HG03565 (cell line): Measurements from ENCODE around the gene PGM5.

Source experiments
- ATAC-seq: cut with Tn5 transposase; IDR thresholded peaks from one replicate; pipeline ENCODE4 v1.9.1; 2021; ENCODE audit warnings: mild to moderate bottlenecking, moderate library complexity; ENCODE audit not compliant: unreplicated experiment

The PGM5 gene

DNA sequence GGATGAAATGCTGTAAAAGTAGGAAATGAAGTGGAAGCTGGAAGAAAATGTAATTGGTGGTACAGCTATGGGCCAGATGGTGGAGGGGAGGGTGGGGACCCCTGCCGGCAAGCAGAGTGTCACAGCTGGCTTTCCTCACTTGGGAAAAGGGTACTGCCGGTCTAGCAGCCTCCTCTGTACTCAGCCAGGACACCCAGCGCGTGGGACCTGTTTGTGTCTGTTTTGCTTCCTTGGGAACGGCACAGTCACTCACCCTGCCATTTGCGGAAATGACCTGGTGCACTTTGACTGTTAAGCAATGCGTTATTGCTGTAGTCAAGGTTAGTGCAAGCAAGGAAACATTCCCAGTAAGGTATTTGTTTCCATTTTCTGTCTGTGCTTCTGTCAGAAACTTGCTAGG, 174.2 kb downstream of the PGM5 start:
- ATAC-seq, result no peak

DNA sequence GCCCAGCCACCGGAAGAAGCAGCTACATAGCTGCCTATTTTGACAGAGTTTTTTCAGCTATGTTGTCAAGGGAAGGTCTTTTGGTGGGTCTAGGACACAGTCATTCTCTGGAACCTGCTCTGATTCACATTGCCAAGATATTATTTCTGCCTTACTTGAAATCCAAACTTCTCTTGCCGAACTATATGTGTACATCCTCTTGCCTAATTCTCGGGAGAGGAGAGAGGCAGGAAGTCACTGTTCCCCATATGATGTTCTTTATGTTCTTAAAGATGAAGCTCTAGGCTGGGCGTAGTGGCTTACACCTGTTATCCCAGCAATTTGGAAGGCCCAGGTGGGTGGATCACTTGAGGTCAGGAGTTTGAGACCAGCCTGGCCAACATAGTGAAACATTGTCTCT, 175.7 kb downstream of the PGM5 start:
- no peak for ATAC-seq

DNA sequence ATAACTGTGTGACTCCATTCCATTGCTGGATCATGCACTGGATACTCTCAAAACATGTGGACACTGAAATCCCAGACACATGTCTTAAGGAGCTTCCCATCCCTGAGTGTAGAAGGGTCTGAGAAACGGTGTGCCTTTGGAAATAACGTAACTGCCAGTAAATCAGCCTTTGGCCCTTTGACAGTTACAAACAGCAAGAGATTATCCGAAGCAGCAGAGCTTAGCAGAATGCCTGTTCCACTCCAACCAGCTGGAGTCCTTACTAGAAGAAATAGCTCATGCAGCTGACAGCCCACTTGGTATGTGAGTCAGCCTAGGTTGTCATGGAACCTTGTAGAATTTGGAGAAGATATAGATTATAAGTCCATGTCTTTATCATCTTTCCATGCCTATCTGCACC, 177.3 kb downstream of the PGM5 start:
- ATAC-seq, result no peak

DNA sequence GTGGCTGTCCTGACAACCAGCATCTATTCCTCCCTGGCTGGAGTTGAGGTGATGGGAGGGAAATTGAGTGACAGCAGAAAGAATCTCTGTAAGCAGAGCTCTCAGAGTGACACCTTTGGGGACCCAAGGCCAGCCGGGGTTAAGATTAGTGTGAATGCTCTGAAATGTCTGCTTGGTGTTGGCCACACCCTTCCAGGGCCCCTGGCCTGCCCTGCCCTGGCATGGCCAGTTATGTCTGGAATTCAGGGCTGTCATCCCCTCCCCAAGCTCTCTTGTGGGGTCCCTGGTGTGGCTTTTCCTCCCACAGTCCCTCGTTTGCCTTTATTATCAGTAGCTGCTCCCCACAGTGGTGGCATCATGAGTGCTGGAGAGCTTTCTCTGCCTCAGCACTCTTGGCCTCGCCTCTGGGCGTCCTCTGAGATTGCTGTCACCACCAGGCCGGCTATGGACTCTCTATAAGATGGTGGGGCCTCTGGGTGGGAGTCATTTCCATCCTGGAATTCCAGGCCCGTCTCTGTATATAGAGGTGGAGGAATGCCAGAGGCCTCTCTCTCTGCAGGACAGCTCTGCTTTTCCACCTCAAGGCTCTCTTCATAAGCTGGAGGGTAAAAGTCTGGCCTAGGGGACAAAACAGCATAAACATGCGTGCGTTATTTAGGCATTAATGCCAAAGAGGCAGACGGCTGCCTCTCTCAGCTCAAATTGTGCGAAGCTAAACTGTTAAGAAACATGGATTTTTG, 180.6 kb downstream of the PGM5 start:
- ATAC-seq, result no peak

DNA sequence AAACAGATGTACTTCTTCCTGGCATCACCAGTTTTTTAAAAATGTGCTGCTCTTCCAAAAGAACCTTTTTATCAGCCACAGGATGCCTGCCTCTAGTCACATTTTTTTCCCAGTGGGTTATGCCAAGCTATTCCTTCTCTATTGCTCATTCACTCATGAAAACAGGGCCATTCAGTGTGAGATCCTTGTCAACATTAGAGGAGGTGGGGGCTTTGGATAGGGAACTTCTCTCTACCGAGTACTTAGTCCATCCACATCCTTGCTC, 181.1 kb downstream of the PGM5 start:
- no peak for ATAC-seq

DNA sequence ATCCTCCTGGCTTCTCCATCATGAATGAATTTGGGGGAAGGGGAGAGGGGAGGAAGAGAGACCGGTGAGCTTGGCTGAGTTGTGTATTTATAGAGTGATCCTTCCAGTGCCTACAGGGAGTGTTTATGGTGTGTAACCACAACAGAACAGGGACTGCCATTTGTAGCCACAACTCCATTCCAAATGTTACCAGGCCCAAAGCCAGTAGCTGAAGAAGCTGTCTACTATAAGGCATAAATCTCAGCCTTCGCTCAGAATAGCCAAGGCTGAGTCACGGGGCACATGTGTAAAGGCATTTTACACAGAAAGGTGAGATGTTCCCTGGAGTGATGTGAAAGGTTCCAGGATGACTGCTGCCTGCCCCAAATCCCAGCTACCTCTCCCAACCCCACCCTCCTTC, 181.8 kb downstream of the PGM5 start:
- no peak for ATAC-seq

DNA sequence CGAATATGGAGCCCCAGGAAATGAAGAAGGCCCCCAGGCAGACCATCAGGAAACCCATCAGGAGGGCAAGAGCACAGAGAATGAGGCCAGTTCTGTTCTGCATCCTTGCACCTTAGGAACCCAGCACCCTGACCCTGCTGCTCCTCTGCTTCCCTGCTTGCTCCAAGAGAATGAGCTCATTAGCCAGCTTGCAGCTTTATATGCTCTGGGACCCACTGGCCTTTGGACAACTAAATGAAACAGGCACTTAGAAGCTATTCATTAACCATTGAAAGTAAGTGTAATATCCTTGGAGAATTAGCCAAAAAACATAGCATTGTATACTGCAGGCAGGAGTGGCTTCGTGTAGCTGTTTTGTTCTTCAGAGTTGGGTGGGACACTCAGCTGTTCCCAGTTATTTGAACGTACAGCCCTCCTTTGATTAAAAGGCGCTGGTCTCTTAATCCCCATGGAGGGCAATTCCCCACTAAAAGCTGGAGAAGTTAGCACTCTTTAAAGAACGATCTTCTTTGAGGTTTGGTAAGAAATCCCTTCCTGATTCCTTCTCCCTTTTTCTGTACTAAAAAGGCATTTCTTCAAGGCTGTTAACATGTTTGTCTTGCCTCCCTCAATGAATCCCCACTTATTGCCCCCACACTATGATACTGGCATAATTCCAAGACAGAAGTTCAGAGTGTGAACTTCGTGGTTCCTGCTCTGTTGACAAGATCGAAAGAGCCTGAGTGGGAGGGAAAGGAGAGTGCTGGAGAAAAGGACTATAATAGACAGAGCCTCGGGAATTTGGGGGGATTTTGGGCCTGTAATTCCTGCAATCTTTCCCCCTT, 184.5 kb downstream of the PGM5 start, which contains the start of gene TMEM252:
TMEM252 (minus strand) TSS at position 172 of the 824 bp plus-strand sequence; CDS start at position 103, 69 bp downstream.
- ATAC-seq, result no peak

DNA sequence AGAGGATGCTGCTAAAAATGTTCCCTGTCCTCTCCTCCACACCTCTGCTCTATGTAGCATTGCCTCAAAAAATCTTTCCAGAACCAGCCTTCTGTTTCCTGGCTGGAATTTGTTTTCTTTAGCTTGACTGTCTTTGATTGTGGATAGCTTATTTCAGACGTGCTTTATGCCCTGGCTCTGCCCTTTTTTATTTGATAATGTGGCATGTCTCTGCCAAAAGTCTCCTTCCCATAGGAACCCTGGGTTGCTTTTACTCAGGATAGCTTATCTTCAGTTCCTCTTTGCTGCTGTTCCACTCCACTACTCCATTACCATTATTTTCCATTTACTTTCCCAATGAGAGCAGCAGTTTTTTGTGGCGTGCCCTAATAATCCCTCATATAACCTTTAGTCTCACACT, 185.2 kb downstream of the PGM5 start:
- no peak for ATAC-seq

DNA sequence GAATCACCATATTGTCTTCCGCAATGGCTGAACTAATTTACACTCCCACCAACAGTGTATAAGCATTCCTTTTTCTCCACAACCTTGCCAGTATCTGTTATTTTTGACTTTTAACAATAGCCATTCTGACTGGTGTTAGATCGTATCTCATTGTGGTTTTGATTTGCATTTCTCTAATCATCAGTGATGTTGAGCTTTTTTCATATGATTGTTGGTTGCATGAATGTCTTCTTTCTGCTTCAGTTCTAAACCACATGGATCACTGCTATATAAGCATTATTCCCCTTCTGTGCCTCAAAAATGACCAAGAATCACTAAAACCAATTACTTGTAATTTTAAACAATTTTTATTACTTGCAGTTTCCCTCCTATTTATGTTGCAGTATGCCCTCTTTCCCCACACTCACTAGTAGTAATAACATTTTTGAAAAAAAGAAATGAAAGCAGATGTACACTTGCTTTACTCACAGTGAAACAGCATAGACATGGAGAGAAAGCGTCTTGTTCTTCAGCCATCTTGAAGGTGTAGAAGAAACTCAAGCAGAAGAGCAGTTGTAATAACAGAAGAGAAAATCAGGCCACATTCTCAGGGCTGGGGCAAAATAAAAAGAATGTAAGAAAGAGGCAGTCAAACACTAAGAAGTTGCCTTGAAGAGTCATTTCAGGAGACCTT, 188.8 kb downstream of the PGM5 start:
- ATAC-seq, result peak; percentile 28

DNA sequence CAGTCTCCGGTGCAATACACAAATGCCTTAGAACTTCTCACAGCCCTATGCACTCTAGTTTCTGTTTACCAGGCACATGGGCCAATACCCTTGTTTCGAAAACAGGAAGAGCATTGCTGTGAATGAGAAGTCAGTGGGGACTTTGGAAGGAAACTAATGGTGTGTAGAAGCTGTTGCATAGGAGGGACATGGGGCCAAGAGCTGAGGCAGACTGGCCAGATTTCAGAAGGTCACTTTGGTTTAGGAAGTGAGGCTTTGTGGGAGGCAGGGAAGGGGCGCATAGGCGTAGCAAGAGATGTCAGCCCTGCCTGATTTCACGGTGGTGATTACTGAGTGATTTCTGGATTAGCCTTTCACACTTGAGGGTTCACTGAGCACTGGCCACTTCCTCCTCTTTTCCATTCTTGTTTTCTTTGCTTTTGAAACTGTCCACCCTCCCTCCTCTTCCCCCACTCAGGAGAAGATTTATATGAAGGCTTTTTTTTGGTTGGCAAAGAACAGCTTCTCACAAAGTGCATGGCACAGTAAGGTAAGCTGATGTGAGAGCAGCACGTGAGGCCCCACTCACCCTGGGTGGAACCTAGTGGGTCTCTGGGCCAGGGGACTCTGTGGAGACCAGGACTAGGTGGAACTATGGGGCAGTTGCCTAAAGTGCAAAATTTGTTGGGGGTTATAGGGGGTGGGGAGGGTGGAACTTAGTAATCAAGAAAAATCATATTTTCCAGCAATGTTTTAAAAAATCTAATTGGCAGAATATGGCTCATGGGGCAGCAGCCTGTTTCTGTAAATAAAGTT, 190.4 kb downstream of the PGM5 start:
- ATAC-seq, result peak; percentile 75

DNA sequence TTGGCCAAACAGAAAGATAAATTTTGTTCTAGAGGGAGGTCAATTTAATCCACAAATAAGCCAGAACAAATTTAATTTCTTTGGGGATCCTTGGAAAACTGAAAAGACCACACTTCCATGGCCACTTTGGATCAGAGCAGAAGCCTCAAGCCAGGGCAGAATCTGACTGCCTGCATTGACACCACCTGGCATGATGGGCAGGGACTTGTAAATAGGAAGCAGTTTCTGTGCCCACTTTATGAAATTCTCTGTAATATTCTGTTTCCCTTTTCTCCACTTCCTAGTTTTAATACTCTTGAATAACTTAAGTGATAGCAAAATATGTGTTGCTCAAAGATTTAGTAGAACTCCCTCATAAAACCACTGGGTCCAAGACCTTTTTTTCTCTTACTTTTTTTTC, 191.0 kb downstream of the PGM5 start:
- ATAC-seq, result no peak

DNA sequence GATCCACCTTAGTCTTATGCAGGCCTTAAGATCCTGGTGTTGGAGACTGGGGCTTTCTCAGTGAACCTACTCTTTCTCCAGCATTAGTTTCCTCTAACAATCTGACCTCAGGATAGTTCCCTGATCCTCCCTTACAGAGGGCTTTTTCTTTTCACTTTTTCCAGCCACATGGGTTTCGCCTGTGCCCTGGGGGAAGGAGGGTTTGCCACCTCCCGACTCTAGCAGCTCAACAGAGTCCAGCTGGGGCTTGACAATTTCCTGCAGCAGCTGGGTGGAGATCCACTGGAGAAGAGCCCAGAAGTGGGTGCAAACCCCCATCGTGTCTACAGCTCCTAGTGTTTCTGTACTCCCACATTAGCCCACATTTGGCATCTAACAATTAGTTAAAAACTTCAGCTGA, 191.8 kb downstream of the PGM5 start:
- ATAC-seq, result no peak

DNA sequence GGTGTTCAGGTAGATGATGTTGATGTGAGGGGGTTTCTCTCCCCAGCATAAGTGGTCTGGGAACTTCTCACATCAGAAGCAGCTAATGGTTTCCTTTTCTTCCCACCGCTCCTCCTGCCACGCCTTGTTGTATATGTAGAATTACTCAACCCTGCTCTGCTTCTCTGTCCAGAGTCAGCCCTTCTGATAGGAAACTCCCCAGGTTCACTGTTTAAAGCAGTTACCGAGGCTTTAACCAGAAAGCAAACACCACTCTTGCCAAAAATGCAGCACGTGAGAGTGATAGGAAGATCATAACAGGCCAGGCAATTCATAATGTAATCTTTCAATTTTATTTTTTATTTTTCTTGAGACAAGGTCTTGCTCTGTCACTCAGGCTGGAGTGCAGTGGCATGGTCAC, 194.8 kb downstream of the PGM5 start:
- no peak for ATAC-seq

DNA sequence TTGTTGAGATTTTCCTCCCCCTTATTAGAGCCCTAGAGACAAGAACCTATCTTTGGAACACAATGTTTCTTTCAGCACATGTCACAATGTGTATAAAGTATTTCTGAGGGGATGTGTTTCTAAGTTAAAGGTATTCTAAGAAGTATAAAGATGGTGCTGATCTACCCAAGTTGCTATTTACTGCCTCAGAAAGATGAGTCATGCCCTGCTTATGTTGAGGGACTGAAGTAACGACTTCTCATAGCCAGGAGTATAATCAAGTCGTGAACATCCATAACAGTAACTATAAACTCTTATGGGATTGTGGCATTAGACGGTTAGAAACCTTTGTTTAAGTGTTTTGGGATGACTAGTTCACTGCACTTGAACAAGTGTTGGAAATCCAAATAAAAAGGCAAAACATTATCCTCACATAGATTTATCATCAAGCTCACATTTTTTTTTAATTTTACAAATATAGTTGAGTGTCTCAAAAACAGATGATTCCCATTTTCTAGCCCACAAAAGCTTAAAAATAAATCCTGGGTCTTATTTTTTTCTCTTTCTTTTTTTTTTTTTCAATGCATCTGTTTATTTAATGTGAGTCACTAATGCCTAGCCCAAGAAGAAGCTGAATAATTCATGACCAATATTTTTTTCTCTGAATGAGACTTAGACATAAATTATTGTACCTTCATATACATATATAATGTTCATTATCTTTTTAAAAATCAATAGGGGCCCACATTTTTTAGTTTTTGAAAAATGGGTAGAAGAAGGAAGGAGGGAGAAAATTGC, 196.5 kb downstream of the PGM5 start:
- ATAC-seq, result no peak

DNA sequence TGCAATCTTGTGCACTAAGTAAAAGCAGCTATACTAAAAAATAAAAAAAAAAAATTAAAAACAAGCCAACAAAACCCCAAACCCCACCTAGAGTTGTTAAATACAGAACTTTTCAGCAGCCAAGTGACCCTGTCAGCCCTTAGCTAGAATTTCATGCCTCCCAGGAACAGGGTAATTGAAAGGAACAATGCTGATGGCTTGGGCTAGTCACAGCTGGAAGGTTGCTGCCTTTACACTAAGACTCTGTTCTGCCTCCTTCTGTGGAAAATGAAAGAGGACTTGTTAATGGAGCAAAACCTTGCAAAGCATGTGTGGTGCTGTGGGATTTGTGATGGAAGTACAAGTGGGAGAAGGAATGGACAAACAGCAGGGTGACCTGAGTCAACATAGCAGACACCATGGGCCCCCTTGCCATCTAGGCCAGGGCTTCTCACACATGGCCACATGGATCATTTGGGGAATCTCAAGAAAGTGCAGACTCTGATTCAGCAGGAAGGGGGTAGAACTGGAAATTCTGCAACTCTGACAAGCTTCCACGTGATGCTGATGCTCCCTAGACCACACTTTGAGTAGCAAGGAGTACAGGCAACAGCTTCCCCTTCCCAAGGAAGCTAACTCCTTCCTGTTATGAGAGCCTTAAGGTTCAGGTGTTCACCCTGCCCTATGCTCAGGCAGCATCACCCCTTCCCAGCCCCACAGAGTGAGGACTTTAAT, 199.2 kb downstream of the PGM5 start:
- ATAC-seq, result no peak

DNA sequence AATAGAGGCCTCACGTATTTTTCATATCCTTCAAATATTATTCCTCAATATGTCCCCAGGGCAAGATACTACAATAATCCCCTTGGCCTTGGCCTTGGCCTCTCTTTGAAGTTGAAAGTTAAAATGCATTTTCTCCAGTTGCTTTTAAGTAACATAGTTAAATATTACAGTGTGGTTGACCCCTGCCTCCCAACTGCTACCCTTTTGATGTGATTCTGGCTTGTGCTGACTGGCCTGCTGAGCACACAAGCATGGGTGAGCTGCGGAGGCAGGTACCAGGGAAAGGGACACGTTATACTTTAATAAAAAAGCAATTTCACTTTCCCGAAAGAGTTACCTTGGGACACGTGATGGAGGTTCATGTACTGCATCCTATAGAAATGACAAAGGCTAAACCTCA, 202.1 kb downstream of the PGM5 start:
- ATAC-seq, result no peak

DNA sequence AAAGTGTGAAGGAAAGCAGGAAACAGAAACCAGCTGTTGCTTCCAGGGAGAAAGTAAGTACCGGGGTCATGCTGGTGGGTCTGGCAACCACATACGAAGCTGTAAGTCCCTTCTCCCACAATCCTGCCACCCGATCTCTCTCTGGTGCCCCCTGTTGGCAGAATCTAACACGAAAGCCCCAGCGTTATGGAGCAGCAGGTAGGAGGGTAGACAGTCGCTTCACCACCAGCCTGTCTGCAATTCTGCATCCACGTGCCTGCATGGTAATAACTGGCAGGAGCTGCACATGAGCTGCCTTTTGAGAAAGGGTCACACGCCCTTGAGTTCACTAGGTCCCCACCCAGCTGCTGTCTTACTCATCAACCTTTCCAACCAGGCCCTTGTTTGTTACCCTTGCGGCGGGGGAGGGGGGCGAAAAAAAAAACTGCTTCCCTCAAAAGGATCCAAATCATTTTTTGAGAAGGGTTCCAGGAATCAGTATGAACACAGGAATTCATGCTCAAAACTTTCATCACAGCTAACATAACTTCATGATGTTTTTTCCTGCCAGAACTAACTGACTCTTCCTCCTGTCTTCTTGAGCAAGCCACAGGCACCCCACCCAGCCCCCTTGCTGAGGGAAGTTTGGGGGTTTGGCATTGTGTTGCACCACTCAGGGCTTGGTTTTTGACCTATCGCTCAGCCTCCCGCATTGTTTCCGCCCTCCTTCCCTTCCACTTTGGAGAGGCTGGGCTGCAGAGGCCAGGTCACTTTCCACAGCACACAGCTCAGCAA, 203.8 kb downstream of the PGM5 start:
- no peak for ATAC-seq

DNA sequence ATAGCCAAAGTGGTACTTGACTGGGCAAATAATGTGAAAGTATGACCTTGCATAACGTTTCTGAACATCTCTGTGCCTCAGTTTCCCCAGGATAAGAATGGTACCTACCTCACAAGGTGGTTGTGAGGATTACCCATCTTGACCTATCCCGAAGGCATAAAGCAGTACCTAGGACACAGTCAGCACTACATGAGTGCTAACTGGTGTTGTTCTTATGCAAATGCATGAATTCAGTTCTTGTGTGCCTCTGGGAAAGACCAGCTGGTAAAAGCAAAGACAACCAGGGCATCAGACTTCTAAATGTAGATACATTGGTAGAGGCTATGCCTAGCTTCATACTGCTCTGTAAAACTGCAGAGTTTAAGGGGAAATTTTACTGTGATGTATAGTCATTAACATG, 206.1 kb downstream of the PGM5 start:
- no peak for ATAC-seq

DNA sequence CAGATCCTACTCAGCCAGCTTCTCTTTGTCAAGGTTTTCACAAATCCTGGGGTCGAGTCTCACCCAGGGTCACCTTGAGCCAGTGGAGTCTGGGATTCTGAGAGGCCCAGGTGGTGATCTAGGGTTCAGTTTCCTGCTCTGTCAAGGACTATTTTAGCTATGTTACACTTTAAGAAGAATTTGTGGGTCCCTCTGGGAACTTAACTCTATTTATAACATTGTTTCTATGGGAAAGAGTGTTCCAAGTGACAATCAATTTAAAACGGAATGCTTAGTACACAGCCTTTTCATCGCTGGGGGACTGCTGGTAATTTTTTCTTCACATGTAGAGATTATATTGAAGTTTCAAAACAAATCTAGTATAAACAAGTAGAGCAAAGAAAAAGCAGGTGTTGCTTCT, 211.2 kb downstream of the PGM5 start:
- no peak for ATAC-seq
